HCT116 (cell line): Measurements from ENCODE around the gene LRP1B. TPM values are rescaled to one million over a fixed set of nuclear protein-coding genes. Genes with fewer than 3 reads are reported as not detected.
A peak's percentile ranks its signal among the peaks of the same experiment; 100 is the strongest.

Source experiments
- ATAC-seq: fragments of 200-7000 bp; cut with Tn5 transposase; 2 replicates; pipeline ENCODE4 v1.9.1; 2020; ENCODE audit warnings: mild to moderate bottlenecking, moderate library complexity
- BruUV-seq: library from RNA; stranded (reverse); fragments of 400-500 nt; replicated peaks from 2 replicates; lab custom pipeline; 2021; lab: Mats Ljungman, UMichigan
- CTCF ChIA-PET: fragments of 300-600 bp; sonication (Branson Sonifier 250); formaldehyde crosslinking; loops from one replicate; lab custom pipeline; 2021; ENCODE audit warnings: antibody characterized with exemption; lab: Charles Lee
- POLR2A ChIA-PET: fragments of 300-600, 350-600 bp; sonication (Branson Sonifier 250); formaldehyde crosslinking; loops from one replicate; lab custom pipeline; 2021; ENCODE audit warnings: antibody characterized with exemption; lab: Charles Lee
- RAD21 ChIA-PET, 2 experiments: fragments of 300-600 bp; sonication (Branson Sonifier 250); formaldehyde crosslinking; loops; one replicate each; lab custom pipeline; 2023; ENCODE audit warnings: low total read pairs in 2 of 2; ENCODE audit not compliant: uncharacterized antibody in 2 of 2, unreplicated experiment in 2 of 2, low non-redundant PET in 1 of 2; lab: Charles Lee
- DNase-seq: peaks from one replicate; pipeline ENCODE4 v3.0.0-alpha.2; 2010; ENCODE audit warnings: low read depth, low spot score
- H2AFZ ChIP-seq: fragments of 200-600 bp; shearing (Covaris generic), sonication (generic); 2 replicates; pipeline ENCODE4 v1.6.1; 2017; ENCODE audit warnings: low read depth, mixed run types, mixed read lengths, antibody characterized with exemption, low read length; ENCODE audit not compliant: poor library complexity, severe bottlenecking
- H3K27ac ChIP-seq: 2 replicates; pipeline ENCODE4 v1.5.1; 2012; ENCODE audit warnings: low read depth, low read length
- H3K27me3 ChIP-seq: fragments of 200-600 bp; sonication (generic); 2 replicates; pipeline ENCODE4 v1.6.1; 2016; ENCODE audit warnings: mixed run types, low read length, mixed read lengths; ENCODE audit not compliant: insufficient read depth
- H3K36me3 ChIP-seq, 2 experiments: fragments of 200-500 bp in 1 of 2; fragments of 200-600 bp in 1 of 2; sonication (Bioruptor generic) in 1 of 2; sonication (generic) in 1 of 2; 2 replicates each; pipeline versions ENCODE4 v1.5.1 to v1.6.1; 2014 to 2016; ENCODE audit warnings: low read length in 2 of 2, inconsistent platforms in 1 of 2, mixed read lengths in 1 of 2, mixed run types in 1 of 2; ENCODE audit not compliant: insufficient read depth in 2 of 2, control insufficient read depth in 1 of 2
- H3K4me1 ChIP-seq, 2 experiments: fragments of 200-600 bp in 1 of 2; sonication (generic) in 1 of 2; 2 replicates each; pipeline versions ENCODE4 v1.5.1 to v1.6.1; 2012 to 2017; ENCODE audit warnings: low read length in 2 of 2, inconsistent platforms in 1 of 2, mild to moderate bottlenecking in 1 of 2, mixed read lengths in 1 of 2, mixed run types in 1 of 2, moderate library complexity in 1 of 2; ENCODE audit not compliant: insufficient read depth in 2 of 2, control insufficient read depth in 1 of 2
- H3K4me2 ChIP-seq: fragments of 200-600 bp; sonication (generic); 2 replicates; pipeline ENCODE4 v1.6.1; 2017; ENCODE audit warnings: mixed run types, low read length, mixed read lengths
- H3K4me3 ChIP-seq, 2 experiments: fragments of 200-600 bp in 1 of 2; sonication (generic) in 1 of 2; replicated peaks in 1 of 2; 2 replicates each; pipeline ENCODE4 v1.5.1; 2011 to 2016; ENCODE audit warnings: low read length in 2 of 2, control low read depth in 1 of 2, low read depth in 1 of 2, mild to moderate bottlenecking in 1 of 2, mixed read lengths in 1 of 2, mixed run types in 1 of 2
- H3K79me2 ChIP-seq: fragments of 200-600 bp; sonication (generic); 2 replicates; pipeline ENCODE4 v1.6.1; 2017; ENCODE audit warnings: mild to moderate bottlenecking, mixed run types, low read length, moderate library complexity, mixed read lengths; ENCODE audit not compliant: insufficient read depth
- H3K9ac ChIP-seq: fragments of 200-600 bp; sonication (generic); 2 replicates; pipeline ENCODE4 v1.6.1; 2016; ENCODE audit warnings: low read length, mixed read lengths
- H3K9me2 ChIP-seq: fragments of 200-600 bp; sonication (generic), shearing (Covaris generic); 2 replicates; pipeline ENCODE4 v1.6.1; 2017; ENCODE audit warnings: mixed run types, mild to moderate bottlenecking, moderate library complexity; ENCODE audit not compliant: insufficient read depth
- H3K9me3 ChIP-seq, 2 experiments: fragments of 200-500 bp in 1 of 2; fragments of 200-600 bp in 1 of 2; sonication (Bioruptor generic) in 1 of 2; sonication (generic) in 1 of 2; 2 replicates each; pipeline ENCODE4 v1.6.1; 2014 to 2017; ENCODE audit warnings: low read length in 2 of 2, mixed read lengths in 2 of 2, inconsistent platforms in 1 of 2, low read depth in 1 of 2, mild to moderate bottlenecking in 1 of 2, mixed run types in 1 of 2, moderate library complexity in 1 of 2; ENCODE audit not compliant: control insufficient read depth in 1 of 2, insufficient read depth in 1 of 2
- H4K20me1 ChIP-seq: fragments of 200-600 bp; sonication (generic), shearing (Covaris generic); 2 replicates; pipeline ENCODE4 v1.6.1; 2017; ENCODE audit warnings: mixed run types, mild to moderate bottlenecking, moderate library complexity; ENCODE audit not compliant: insufficient read depth
- CBX3 ChIP-seq: IDR thresholded peaks from 2 replicates; pipeline ENCODE4 v1.6.1; 2012; ENCODE audit warnings: low read depth
- CEBPB ChIP-seq: IDR thresholded peaks from 2 replicates; pipeline ENCODE4 v1.6.1; 2012; ENCODE audit warnings: low read depth
- EGR1 ChIP-seq: IDR thresholded peaks from 2 replicates; pipeline ENCODE4 v1.6.1; 2012; ENCODE audit warnings: low read depth
- ELF1 ChIP-seq: IDR thresholded peaks from 2 replicates; pipeline ENCODE4 v1.6.1; 2012; ENCODE audit warnings: low read depth, borderline replicate concordance
- EZH2 ChIP-seq: fragments of 200-600 bp; sonication (generic); IDR thresholded peaks from 2 replicates; pipeline ENCODE4 v1.6.1; 2017; ENCODE audit warnings: antibody characterized with exemption, mixed run types
- EZH2phosphoT487 ChIP-seq: fragments of 200-600 bp; IDR thresholded peaks from 2 replicates; pipeline ENCODE4 v1.6.1; 2018; ENCODE audit warnings: antibody characterized with exemption, borderline replicate concordance
- FOSL1 ChIP-seq: IDR thresholded peaks from 2 replicates; pipeline ENCODE4 v1.6.1; 2012; ENCODE audit warnings: low read depth
- POLR2A ChIP-seq: IDR thresholded peaks from 2 replicates; pipeline ENCODE4 v1.7.0; 2011; ENCODE audit warnings: borderline replicate concordance; ENCODE audit not compliant: insufficient read depth, insufficient read length; ENCODE audit errors: extremely low read depth
- RAD21 ChIP-seq: IDR thresholded peaks from 2 replicates; pipeline ENCODE4 v1.6.1; 2012; ENCODE audit warnings: low read depth, mild to moderate bottlenecking
- SIN3A ChIP-seq: IDR thresholded peaks from 2 replicates; pipeline ENCODE4 v1.6.1; 2012; ENCODE audit warnings: low read depth
- YY1 ChIP-seq: IDR thresholded peaks from 2 replicates; pipeline ENCODE4 v1.6.1; 2011; ENCODE audit warnings: low read length, low read depth, moderate library complexity, mild to moderate bottlenecking; ENCODE audit not compliant: insufficient replicate concordance; ENCODE audit errors: extremely low read depth
- ZFX ChIP-seq: fragments of 450-650 bp; IDR thresholded peaks from 2 replicates; pipeline ENCODE4 v1.6.1; 2017
- intact Hi-C: fragments of 100-400 bp; cut with micrococcal nuclease; formaldehyde crosslinking; loops from 2 replicates; pipeline ENCODE4 v1.10.0; 2022
- total RNA-seq: library from RNA; stranded (reverse); gene quantifications from one replicate; pipeline ENCODE4 v1.2.1, GENCODE V29; 2021; ENCODE audit not compliant: unreplicated experiment
- TF ChIP-seq, protein P1 (sequence below): IDR thresholded peaks from 2 replicates; pipeline ENCODE4 v1.6.1; 2011; ENCODE audit warnings: mild to moderate bottlenecking, low read length, moderate library complexity; ENCODE audit not compliant: insufficient replicate concordance; ENCODE audit errors: extremely low read depth

The LRP1B gene
- total RNA-seq, 1 experiment from 2014 or later: 0.34 TPM

DNA sequence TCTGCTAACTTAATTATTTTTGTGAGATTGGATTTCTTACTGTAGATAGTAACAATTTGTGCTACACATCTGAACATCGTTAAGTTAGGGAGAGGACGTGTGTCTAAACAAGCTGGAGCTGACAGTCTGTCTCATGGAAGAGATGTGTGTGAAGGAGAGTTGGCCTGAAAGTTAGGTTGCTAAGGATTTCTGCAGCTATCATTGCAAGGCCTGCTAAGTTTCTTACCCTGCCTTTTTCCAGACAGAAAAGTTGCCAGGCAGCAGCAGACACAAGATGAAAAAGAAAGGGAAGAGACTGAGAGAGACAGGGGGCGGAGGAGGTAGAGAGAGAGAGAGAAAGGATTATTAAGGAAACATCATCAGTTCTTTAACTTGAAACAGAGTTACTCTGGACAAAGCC, 4.1 kb upstream of the LRP1B start (continued):
- TF ChIP-seq, protein P1, sequence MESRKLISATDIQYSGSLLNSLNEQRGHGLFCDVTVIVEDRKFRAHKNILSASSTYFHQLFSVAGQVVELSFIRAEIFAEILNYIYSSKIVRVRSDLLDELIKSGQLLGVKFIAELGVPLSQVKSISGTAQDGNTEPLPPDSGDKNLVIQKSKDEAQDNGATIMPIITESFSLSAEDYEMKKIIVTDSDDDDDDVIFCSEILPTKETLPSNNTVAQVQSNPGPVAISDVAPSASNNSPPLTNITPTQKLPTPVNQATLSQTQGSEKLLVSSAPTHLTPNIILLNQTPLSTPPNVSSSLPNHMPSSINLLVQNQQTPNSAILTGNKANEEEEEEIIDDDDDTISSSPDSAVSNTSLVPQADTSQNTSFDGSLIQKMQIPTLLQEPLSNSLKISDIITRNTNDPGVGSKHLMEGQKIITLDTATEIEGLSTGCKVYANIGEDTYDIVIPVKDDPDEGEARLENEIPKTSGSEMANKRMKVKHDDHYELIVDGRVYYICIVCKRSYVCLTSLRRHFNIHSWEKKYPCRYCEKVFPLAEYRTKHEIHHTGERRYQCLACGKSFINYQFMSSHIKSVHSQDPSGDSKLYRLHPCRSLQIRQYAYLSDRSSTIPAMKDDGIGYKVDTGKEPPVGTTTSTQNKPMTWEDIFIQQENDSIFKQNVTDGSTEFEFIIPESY: no peak

DNA sequence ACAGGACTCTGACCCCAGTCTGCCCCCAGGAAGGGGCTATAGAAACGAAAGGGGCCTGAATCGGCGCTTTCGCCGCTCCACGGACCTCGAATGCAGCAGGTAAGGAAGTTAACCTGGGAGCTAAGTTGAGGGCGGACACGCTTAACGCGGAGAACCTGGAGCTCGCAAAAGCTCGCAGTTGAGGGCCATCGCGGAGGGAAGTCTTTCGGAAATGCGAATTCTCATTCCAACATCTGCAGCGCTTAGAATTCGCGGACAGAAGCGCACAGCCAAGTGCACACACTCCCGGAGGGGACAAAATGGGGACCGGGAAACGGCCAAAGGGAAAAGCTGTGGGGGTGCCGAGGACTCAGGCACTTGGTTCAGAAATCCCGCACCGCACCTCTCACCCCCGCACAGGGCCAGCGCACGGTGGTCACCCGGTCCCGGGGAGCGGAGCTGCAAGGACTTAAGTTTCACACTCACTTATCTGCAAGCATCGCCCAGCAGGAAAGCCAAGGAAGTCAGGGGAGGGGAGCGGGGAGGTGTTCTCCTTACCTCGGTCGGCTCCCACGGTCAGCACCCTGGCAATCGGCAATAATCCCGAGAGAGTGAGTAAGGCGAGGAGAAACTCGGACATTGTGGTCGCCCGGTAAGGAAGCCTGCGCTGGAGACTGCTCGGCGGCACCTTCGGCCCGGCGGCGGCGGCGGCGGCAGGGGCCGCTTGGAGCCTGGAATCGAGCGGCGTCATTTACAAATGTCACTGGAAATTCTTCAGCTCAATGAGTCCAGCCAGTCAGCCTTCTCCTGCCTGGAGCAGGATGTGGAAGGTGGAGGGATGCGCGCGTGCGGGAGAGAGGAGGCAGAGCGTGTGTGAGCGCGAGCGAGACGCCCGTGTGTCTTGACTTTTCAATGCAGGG, 456 bp downstream of the LRP1B start:
- CTCF ChIA-PET: interaction anchor here (2.7 kb wide), 1 partner anchor 10 kb away, joined by 8 read pairs; no protein-coding TSS in a partner anchor
- H3K27ac ChIP-seq: peak overlapping the region; percentile 37

More for the DNA sequence above, 456 bp downstream of the LRP1B start:
- BruUV-seq: no TSS peak
- DNase-seq: peak; percentile 8
- peak; percentile 72 for ATAC-seq
- no peaks in the 10 kb centered on the region for H3K27me3 ChIP-seq
- POLR2A ChIA-PET: no interaction called here
- intact Hi-C loops: no loop called here
- H3K9me3 ChIP-seq: no peaks in the 10 kb centered on the region
- no peaks in the 10 kb centered on the region; the same call in 1 of the 2 replicates for H3K9me2 ChIP-seq
- RAD21 ChIA-PET: no interaction called here
- peak overlapping the region; percentile 83 for H2AFZ ChIP-seq
- peak overlapping the region; percentile 47; the same call in 1 of the 2 replicates for H3K9ac ChIP-seq
- H3K4me3 ChIP-seq: peak overlapping the region; percentile 54 to 61
- H3K4me2 ChIP-seq: peak overlapping the region; percentile 75
- H4K20me1 ChIP-seq: no peaks in the 10 kb centered on the region
- TF ChIP-seq RAD21: no peak
- TF ChIP-seq SIN3A: no peak
- no peak for TF ChIP-seq YY1
- no peak for TF ChIP-seq EGR1
- no peak for TF ChIP-seq CBX3
- no peak for TF ChIP-seq FOSL1
- TF ChIP-seq EZH2: no peak
- no peak for TF ChIP-seq POLR2A
- no peak for TF ChIP-seq EZH2phosphoT487
- no peak for TF ChIP-seq ELF1
- TF ChIP-seq CEBPB: no peak
- no peak for TF ChIP-seq ZFX
- H3K4me1 ChIP-seq: peaks cover 0 to 5% of the 10 kb centered on the region in 2 experiments; a peak in 1 of 4 replicates
- H3K79me2 ChIP-seq: no peaks in the 10 kb centered on the region
- no peaks in the 10 kb centered on the region for H3K36me3 ChIP-seq
